HG02588 (cell line): ENCODE measurements around the gene RPH3AL.

Experiments
- ATAC-seq: cut with Tn5 transposase; IDR thresholded peaks from one replicate; pipeline ENCODE4 v1.9.1; 2021; ENCODE audit warnings: mild to moderate bottlenecking, moderate library complexity; ENCODE audit not compliant: unreplicated experiment

Gene RPH3AL

GRCh38 chr17:303168-303567, 49.4 kb downstream of the RPH3AL start:
- ATAC-seq: no peak

GRCh38 chr17:302300-302698, 50.3 kb downstream of the RPH3AL start:
- no peak for ATAC-seq

- ATAC-seq: no peak
Measured at GRCh38 chr17:301681-302299, 50.8 kb downstream of the RPH3AL start.

- ATAC-seq: no peak
Measured at GRCh38 chr17:300881-301280, 51.7 kb downstream of the RPH3AL start.

- ATAC-seq: no peak
Measured at GRCh38 chr17:299546-299945, 53.1 kb downstream of the RPH3AL start.

GRCh38 chr17:298791-299450, 53.7 kb downstream of the RPH3AL start:
- no peak for ATAC-seq

- ATAC-seq: no peak
Measured at GRCh38 chr17:297758-298157, 54.8 kb downstream of the RPH3AL start.

- ATAC-seq: no peak
Measured at GRCh38 chr17:296906-297690, 55.5 kb downstream of the RPH3AL start.

- no peak for ATAC-seq
Measured at GRCh38 chr17:296379-296778, 56.2 kb downstream of the RPH3AL start.

GRCh38 chr17:292531-293382, 59.9 kb downstream of the RPH3AL start:
- ATAC-seq: no peak

GRCh38 chr17:292016-292415, 60.6 kb downstream of the RPH3AL start:
- ATAC-seq: no peak

- no peak for ATAC-seq
Measured at GRCh38 chr17:291587-291986, 61.0 kb downstream of the RPH3AL start.

- ATAC-seq: no peak
Measured at GRCh38 chr17:290626-291025, 62.0 kb downstream of the RPH3AL start.

- ATAC-seq: no peak
Measured at GRCh38 chr17:290121-290521, 62.5 kb downstream of the RPH3AL start.

GRCh38 chr17:289409-289808, 63.2 kb downstream of the RPH3AL start:
- no peak for ATAC-seq

GRCh38 chr17:288802-289356, 63.7 kb downstream of the RPH3AL start:
- ATAC-seq: no peak

- ATAC-seq: no peak
Measured at GRCh38 chr17:286571-286970, 66.0 kb downstream of the RPH3AL start.

- no peak for ATAC-seq
Measured at GRCh38 chr17:285751-286422, 66.7 kb downstream of the RPH3AL start.

- ATAC-seq: no peak
Measured at GRCh38 chr17:284676-285355, 67.8 kb downstream of the RPH3AL start.
